HEK293 (cell line): ENCODE measurements around the gene CHST7.
"Not testable (repeated sequence)": the region's sequence is repeated elsewhere in the genome, so short reads cannot be mapped to it uniquely, and the experiment has no call there.

Experiments used
- CTCF ChIA-PET: fragments of 350-600 bp; formaldehyde crosslinking; extraction: SDS; loops from one replicate; lab custom pipeline; 2021; ENCODE audit warnings: antibody characterized with exemption; lab: Yijun Ruan, JAX
- POLR2A ChIA-PET: fragments of 300-600 bp; formaldehyde crosslinking; extraction: SDS; loops from one replicate; lab custom pipeline; 2020; ENCODE audit warnings: antibody characterized with exemption, inconsistent platforms; lab: Yijun Ruan, JAX
- H3K27ac ChIP-seq: fragments of 200-500 bp; sonication (Bioruptor generic); 2 replicates; pipeline ENCODE4 v1.5.1; 2014; ENCODE audit warnings: low read depth, low read length, control low read depth, inconsistent platforms; ENCODE audit errors: extremely low read depth
- H3K36me3 ChIP-seq, 2 experiments: fragments of 200-500 bp in 1 of 2; sonication (Bioruptor generic) in 1 of 2; 1 replicate in 1 of 2; 2 replicates in 1 of 2; pipeline ENCODE4 v1.5.1; 2014 to 2017; ENCODE audit warnings: inconsistent platforms in 2 of 2, low read length in 2 of 2; ENCODE audit not compliant: control insufficient read depth in 2 of 2, insufficient read depth in 1 of 2
- H3K4me1 ChIP-seq: fragments of 200-500 bp; sonication (Bioruptor generic); 2 replicates; pipeline ENCODE4 v1.5.1; 2014; ENCODE audit warnings: mild to moderate bottlenecking, low read length, inconsistent platforms; ENCODE audit not compliant: control insufficient read depth, insufficient read depth
- H3K4me3 ChIP-seq: 2 replicates; pipeline ENCODE4 v1.5.1; 2011; ENCODE audit warnings: low read depth, mild to moderate bottlenecking, control low read depth, low read length, moderate library complexity
- H3K9me3 ChIP-seq: fragments of 200-500 bp; sonication (Bioruptor generic); 2 replicates; pipeline ENCODE4 v1.5.1; 2014; ENCODE audit warnings: low read depth, low read length, inconsistent platforms; ENCODE audit not compliant: control insufficient read depth, insufficient read depth
- BCL11A ChIP-seq: fragments of 450-650 bp; formaldehyde crosslinking; IDR thresholded peaks from 2 replicates; pipeline ENCODE4 v1.5.1; 2016; ENCODE audit warnings: low read depth, missing biosample characterization, missing genetic modification characterization
- BCL11B ChIP-seq: fragments of 450-650 bp; formaldehyde crosslinking; IDR thresholded peaks from 2 replicates; pipeline ENCODE4 v1.5.1; 2016; ENCODE audit warnings: low read depth, missing biosample characterization, missing genetic modification characterization
- EGR2 ChIP-seq: fragments of 450-650 bp; formaldehyde crosslinking; IDR thresholded peaks from 2 replicates; pipeline ENCODE4 v1.5.1; 2016; ENCODE audit warnings: low read depth, missing biosample characterization, missing genetic modification characterization
- FEZF1 ChIP-seq: fragments of 450-650 bp; formaldehyde crosslinking; IDR thresholded peaks from 2 replicates; pipeline ENCODE4 v1.5.1; 2016; ENCODE audit warnings: missing biosample characterization, missing genetic modification characterization
- GLIS2 ChIP-seq: fragments of 450-650 bp; formaldehyde crosslinking; IDR thresholded peaks from 2 replicates; pipeline ENCODE4 v1.5.1; 2016; ENCODE audit warnings: missing biosample characterization, missing genetic modification characterization
- KLF1 ChIP-seq: fragments of 450-650 bp; formaldehyde crosslinking; IDR thresholded peaks from 2 replicates; pipeline ENCODE4 v1.5.1; 2016; ENCODE audit warnings: missing biosample characterization, missing genetic modification characterization
- KLF9 ChIP-seq: fragments of 450-650 bp; formaldehyde crosslinking; IDR thresholded peaks from 2 replicates; pipeline ENCODE4 v1.5.1; 2016; ENCODE audit warnings: missing biosample characterization, missing genetic modification characterization, low read depth
- OSR2 ChIP-seq: fragments of 450-650 bp; formaldehyde crosslinking; IDR thresholded peaks from 2 replicates; pipeline ENCODE4 v1.5.1; 2016; ENCODE audit warnings: missing biosample characterization, missing genetic modification characterization
- SP2 ChIP-seq: fragments of 450-650 bp; formaldehyde crosslinking; IDR thresholded peaks from 2 replicates; pipeline ENCODE4 v1.5.1; 2016; ENCODE audit warnings: missing biosample characterization, missing genetic modification characterization
- TCF7L2 ChIP-seq: IDR thresholded peaks from 2 replicates; pipeline ENCODE4 v1.6.1; 2011; ENCODE audit warnings: low read depth, mild to moderate bottlenecking, inconsistent platforms, low read length, moderate library complexity, borderline replicate concordance
- YY2 ChIP-seq: fragments of 450-650 bp; formaldehyde crosslinking; IDR thresholded peaks from 2 replicates; pipeline ENCODE4 v1.5.1; 2016; ENCODE audit warnings: missing biosample characterization, missing genetic modification characterization
- ZBTB20 ChIP-seq: fragments of 450-650 bp; formaldehyde crosslinking; IDR thresholded peaks from 2 replicates; pipeline ENCODE4 v1.5.1; 2016; ENCODE audit warnings: missing biosample characterization, missing genetic modification characterization
- ZFHX2 ChIP-seq: fragments of 450-650 bp; formaldehyde crosslinking; conservative IDR thresholded peaks from 2 replicates; pipeline ENCODE4 v1.5.1; 2016; ENCODE audit warnings: missing biosample characterization, missing genetic modification characterization
- ZNF114 ChIP-seq: fragments of 450-650 bp; formaldehyde crosslinking; IDR thresholded peaks from 2 replicates; pipeline ENCODE4 v1.5.0; 2017; ENCODE audit warnings: missing biosample characterization, missing genetic modification characterization
- ZNF140 ChIP-seq: fragments of 450-650 bp; formaldehyde crosslinking; IDR thresholded peaks from 2 replicates; pipeline ENCODE4 v1.5.1; 2016; ENCODE audit warnings: missing biosample characterization, missing genetic modification characterization
- ZNF169 ChIP-seq: fragments of 450-650 bp; formaldehyde crosslinking; IDR thresholded peaks from 2 replicates; pipeline ENCODE4 v1.5.1; 2016; ENCODE audit warnings: missing biosample characterization, missing genetic modification characterization
- ZNF221 ChIP-seq: fragments of 450-650 bp; formaldehyde crosslinking; IDR thresholded peaks from 2 replicates; pipeline ENCODE4 v1.5.1; 2017; ENCODE audit warnings: missing biosample characterization, missing genetic modification characterization, borderline replicate concordance
- ZNF248 ChIP-seq: fragments of 450-650 bp; formaldehyde crosslinking; IDR thresholded peaks from 2 replicates; pipeline ENCODE4 v1.5.1; 2017; ENCODE audit warnings: missing biosample characterization, missing genetic modification characterization
- ZNF335 ChIP-seq: fragments of 450-650 bp; formaldehyde crosslinking; conservative IDR thresholded peaks from 2 replicates; pipeline ENCODE4 v1.5.1; 2016; ENCODE audit warnings: missing biosample characterization, missing genetic modification characterization
- ZNF341 ChIP-seq: fragments of 450-650 bp; formaldehyde crosslinking; IDR thresholded peaks from 2 replicates; pipeline ENCODE4; 2016; ENCODE audit warnings: low read depth, missing biosample characterization, missing genetic modification characterization
- ZNF37A ChIP-seq: fragments of 450-650 bp; IDR thresholded peaks from 2 replicates; pipeline ENCODE4 v1.5.1; 2018; ENCODE audit warnings: missing biosample characterization, missing genetic modification characterization
- ZNF416 ChIP-seq: fragments of 450-650 bp; formaldehyde crosslinking; IDR thresholded peaks from 2 replicates; pipeline ENCODE4 v1.5.1; 2016; ENCODE audit warnings: missing biosample characterization, missing genetic modification characterization
- ZNF473 ChIP-seq: fragments of 450-650 bp; formaldehyde crosslinking; IDR thresholded peaks from 2 replicates; pipeline ENCODE4 v1.5.1; 2017; ENCODE audit warnings: missing biosample characterization, missing genetic modification characterization
- ZNF514 ChIP-seq: fragments of 450-650 bp; formaldehyde crosslinking; IDR thresholded peaks from 2 replicates; pipeline ENCODE4 v1.5.1; 2016; ENCODE audit warnings: missing biosample characterization, missing genetic modification characterization
- ZNF654 ChIP-seq: fragments of 450-650 bp; formaldehyde crosslinking; IDR thresholded peaks from 2 replicates; pipeline ENCODE4 v1.5.1; 2016; ENCODE audit warnings: low read depth, missing biosample characterization, missing genetic modification characterization
- ZNF658 ChIP-seq: fragments of 450-650 bp; formaldehyde crosslinking; IDR thresholded peaks from 2 replicates; pipeline ENCODE4; 2016; ENCODE audit warnings: missing biosample characterization, missing genetic modification characterization
- ZNF837 ChIP-seq: fragments of 450-650 bp; formaldehyde crosslinking; IDR thresholded peaks from 2 replicates; pipeline ENCODE4 v1.5.1; 2016; ENCODE audit warnings: missing biosample characterization, missing genetic modification characterization
- TF ChIP-seq, protein P1 (sequence below): fragments of 450-650 bp; formaldehyde crosslinking; IDR thresholded peaks from 2 replicates; pipeline ENCODE4 v1.5.1; 2016; ENCODE audit warnings: missing biosample characterization, missing genetic modification characterization
- TF ChIP-seq, protein P2 (sequence below): fragments of 450-650 bp; formaldehyde crosslinking; IDR thresholded peaks from 2 replicates; pipeline ENCODE4; 2016; ENCODE audit warnings: missing biosample characterization, missing genetic modification characterization

CHST7 gene

DNA sequence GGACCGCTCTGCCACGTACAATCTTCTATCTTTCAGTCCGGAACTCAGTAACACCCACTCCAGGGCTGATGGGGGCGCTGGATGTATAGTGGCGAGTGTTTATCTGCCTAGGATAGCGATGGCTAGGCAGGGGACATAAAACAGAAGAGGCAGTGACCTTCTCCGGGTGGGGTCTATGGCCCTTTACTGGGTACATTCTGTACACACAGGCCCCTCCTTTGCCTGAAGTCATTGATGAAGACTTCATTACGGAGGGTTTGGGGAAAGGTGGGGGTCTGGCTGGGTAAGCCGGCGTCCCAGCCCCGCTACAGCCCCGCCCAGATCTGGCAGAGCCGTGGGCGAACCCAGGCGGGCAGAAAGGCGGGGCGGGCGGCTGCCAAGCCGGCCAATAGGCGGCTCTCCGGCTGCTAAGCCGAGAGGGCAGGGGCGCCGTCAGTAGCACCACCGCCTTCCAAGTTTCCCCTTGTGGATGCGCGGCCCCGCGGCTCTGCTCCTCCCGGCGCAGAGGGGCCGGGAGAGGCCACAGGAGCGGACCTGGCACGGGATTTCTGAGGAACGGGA, at the start of gene CHST7 (continued):
- TF ChIP-seq FEZF1 (tag by site-specific recombination) (no peak), GLIS2 (tag by site-specific recombination) (peak; percentile 46; the same call in 1 of the 2 replicates), ZFHX2 (peak; percentile 44), ZNF335 (tag by site-specific recombination) (peak; percentile 74), ZNF221 (tag by site-specific recombination) (no peak), ZNF658 (tag by site-specific recombination) (no peak), ZNF37A (no peak), EGR2 (tag by site-specific recombination) (peak; percentile 23; the same call in 1 of the 2 replicates), ZNF514 (tag by site-specific recombination) (no peak), BCL11A (tag by site-specific recombination) (no peak), ZNF114 (tag by site-specific recombination) (no peak), ZNF248 (tag by site-specific recombination) (no peak), ZBTB20 (tag by site-specific recombination) (peak; percentile 59), SP2 (tag by site-specific recombination) (peak; percentile 76), ZNF416 (tag by site-specific recombination) (no peak), ZNF169 (tag by site-specific recombination) (no peak), OSR2 (0 out of 2 replicates have a peak, but pooled peaks have one; percentile 7), TCF7L2 (no peak), KLF9 (tag by site-specific recombination) (no peak), ZNF473 (tag by site-specific recombination) (no peak), ZNF140 (tag by site-specific recombination) (no peak), ZNF837 (no peak), ZNF654 (tag by site-specific recombination) (peak; percentile 37; the same call in 1 of the 2 replicates), KLF1 (peak; percentile 18), YY2 (no peak), BCL11B (tag by site-specific recombination) (no peak), ZNF341 (tag by site-specific recombination) (no peak; the same call in 1 of the 2 replicates)
- TF ChIP-seq, protein P1, sequence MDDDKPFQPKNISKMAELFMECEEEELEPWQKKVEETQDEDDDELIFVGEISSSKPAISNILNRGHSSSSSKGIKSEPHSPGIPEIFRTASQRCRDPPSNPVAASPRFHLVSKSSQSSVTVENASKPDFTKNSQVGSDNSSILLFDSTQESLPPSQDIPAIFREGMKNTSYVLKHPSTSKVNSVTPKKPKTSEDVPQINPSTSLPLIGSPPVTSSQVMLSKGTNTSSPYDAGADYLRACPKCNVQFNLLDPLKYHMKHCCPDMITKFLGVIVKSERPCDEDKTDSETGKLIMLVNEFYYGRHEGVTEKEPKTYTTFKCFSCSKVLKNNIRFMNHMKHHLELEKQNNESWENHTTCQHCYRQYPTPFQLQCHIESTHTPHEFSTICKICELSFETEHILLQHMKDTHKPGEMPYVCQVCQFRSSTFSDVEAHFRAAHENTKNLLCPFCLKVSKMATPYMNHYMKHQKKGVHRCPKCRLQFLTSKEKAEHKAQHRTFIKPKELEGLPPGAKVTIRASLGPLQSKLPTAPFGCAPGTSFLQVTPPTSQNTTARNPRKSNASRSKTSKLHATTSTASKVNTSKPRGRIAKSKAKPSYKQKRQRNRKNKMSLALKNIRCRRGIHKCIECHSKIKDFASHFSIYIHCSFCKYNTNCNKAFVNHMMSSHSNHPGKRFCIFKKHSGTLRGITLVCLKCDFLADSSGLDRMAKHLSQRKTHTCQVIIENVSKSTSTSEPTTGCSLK (tag by site-specific recombination), result no peak
- TF ChIP-seq, protein P2, sequence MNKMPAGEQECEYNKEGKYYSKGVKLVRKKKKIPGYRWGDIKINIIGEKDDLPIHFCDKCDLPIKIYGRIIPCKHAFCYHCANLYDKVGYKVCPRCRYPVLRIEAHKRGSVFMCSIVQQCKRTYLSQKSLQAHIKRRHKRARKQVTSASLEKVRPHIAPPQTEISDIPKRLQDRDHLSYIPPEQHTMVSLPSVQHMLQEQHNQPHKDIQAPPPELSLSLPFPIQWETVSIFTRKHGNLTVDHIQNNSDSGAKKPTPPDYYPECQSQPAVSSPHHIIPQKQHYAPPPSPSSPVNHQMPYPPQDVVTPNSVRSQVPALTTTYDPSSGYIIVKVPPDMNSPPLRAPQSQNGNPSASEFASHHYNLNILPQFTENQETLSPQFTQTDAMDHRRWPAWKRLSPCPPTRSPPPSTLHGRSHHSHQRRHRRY (tag by site-specific recombination), result no peak

DNA sequence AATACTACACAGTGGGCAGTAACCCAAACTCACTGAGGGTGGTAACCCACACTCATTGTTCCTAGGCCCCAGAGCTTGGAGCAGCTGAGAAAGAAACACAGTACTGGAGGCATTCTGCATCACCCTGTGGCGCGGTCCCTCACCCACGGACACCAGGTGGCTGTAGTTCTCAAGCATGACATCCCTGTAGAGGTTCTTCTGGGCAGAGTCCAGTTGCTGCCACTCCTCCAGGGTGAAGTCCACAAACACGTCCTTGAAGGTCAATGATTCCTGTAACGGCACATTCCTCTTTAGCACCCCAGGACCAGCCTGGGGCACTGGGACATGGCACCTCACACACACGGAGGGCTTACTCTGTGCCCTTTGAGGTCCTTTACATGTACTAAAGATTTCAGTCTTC, 44.9 kb upstream of the CHST7 start:
- CTCF ChIA-PET, POLR2A ChIA-PET, H3K9me3 ChIP-seq, H3K27ac ChIP-seq, H3K4me3 ChIP-seq, H3K4me1 ChIP-seq, H3K36me3 ChIP-seq: not testable (repeated sequence)

DNA sequence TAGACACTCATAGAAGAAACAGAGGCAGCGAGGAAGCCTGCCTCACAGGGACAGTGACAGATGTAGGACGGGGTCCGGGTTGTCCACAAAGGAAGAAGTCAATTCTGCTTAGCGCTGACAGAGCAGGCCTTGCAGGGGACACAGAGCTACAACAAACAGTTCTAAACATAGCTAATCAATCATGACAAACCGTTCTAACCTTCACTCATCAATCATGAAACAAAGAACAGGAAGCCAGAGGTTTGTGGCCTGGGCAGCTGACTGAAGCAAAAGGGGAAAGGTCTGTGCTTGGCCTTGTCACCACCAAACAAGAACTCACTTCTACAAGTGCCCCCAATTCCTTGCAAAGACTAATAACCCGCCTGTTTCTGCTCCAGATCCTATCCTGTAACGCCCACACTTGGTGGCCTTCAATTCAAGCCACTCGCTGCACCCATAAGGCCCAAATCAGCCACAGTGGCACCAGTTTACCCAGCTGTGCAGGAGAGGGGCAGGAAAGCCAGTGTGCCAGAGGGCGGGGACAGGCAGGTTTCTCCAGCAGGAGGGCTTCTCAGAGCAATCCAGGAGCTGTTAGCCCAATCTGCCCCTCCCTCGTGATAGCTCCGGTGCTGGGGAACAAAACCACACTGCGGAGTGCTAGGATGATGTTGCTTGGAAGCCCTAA, 43.7 kb upstream of the CHST7 start:
- ChIA-PET CTCF (interaction anchor here (0.7 kb wide), 1 partner anchor 133 kb away, joined by 3 read pairs; no protein-coding TSS in a partner anchor), POLR2A (interaction anchor here (0.7 kb wide), 1 partner anchor 28 kb away, joined by 4 read pairs; no protein-coding TSS in a partner anchor)
- not testable (repeated sequence) for H3K36me3 ChIP-seq, H3K27ac ChIP-seq, H3K9me3 ChIP-seq, H3K4me3 ChIP-seq, H3K4me1 ChIP-seq

DNA sequence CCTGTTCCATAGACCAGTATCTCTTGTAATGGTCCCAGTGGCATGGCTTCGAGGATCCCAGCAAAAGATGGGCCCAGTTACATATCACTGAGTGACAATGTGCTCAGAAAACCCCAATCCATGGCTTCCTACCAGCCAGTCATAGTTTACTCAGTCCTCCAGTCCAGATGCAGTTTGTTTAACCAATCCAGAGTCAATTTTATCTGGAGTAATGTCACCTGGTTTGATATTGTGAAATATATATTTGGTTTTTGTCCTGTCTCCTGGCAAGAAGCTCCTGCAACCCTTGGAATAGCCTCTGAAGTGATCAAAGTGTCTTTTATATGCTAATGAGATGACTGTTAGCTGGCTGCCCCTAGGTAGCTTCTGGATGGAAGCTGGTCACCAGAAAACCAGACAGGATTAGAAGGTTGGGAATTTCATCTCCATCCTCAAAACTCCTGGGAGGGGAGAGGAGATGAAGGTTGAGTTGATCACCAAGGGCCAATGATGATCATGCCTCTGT, 43.1 kb upstream of the CHST7 start:
- H3K36me3 ChIP-seq, H3K4me3 ChIP-seq, H3K9me3 ChIP-seq, H3K27ac ChIP-seq, H3K4me1 ChIP-seq, POLR2A ChIA-PET, CTCF ChIA-PET: not testable (repeated sequence)
